ENCODE results near the gene TMCC2.

TMCC2 gene

DNA sequence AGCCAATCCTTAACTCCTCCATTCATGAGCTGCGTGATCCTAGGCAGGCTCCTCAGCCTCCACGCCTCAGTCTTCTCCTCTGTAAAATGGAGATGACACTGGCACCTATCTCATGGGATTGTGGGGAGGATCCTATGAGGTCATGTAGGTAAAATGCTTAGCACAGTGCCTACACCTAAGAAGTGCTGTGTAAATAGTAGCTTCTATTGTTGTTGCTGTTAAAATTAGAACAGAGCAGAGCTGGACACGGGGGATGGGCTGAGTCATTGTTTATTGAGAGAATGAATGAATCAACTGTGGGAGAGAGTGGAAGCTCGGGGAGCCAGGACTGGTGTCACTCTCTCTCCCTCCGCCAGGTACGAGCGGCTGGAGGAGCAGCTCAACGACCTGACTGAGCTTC lies 43.0 kb downstream of the TMCC2 start (continued):
- TF ChIP-seq, protein P1, sequence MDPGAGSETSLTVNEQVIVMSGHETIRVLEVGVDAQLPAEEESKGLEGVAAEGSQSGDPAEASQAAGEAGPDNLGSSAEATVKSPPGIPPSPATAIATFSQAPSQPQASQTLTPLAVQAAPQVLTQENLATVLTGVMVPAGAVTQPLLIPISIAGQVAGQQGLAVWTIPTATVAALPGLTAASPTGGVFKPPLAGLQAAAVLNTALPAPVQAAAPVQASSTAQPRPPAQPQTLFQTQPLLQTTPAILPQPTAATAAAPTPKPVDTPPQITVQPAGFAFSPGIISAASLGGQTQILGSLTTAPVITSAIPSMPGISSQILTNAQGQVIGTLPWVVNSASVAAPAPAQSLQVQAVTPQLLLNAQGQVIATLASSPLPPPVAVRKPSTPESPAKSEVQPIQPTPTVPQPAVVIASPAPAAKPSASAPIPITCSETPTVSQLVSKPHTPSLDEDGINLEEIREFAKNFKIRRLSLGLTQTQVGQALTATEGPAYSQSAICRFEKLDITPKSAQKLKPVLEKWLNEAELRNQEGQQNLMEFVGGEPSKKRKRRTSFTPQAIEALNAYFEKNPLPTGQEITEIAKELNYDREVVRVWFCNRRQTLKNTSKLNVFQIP (CRISPR knock-in tag; IDR thresholded peaks at IDR 0.05; ENCODE audit: borderline replicate concordance, low read depth) = no peak
- TF ChIP-seq, protein P2, sequence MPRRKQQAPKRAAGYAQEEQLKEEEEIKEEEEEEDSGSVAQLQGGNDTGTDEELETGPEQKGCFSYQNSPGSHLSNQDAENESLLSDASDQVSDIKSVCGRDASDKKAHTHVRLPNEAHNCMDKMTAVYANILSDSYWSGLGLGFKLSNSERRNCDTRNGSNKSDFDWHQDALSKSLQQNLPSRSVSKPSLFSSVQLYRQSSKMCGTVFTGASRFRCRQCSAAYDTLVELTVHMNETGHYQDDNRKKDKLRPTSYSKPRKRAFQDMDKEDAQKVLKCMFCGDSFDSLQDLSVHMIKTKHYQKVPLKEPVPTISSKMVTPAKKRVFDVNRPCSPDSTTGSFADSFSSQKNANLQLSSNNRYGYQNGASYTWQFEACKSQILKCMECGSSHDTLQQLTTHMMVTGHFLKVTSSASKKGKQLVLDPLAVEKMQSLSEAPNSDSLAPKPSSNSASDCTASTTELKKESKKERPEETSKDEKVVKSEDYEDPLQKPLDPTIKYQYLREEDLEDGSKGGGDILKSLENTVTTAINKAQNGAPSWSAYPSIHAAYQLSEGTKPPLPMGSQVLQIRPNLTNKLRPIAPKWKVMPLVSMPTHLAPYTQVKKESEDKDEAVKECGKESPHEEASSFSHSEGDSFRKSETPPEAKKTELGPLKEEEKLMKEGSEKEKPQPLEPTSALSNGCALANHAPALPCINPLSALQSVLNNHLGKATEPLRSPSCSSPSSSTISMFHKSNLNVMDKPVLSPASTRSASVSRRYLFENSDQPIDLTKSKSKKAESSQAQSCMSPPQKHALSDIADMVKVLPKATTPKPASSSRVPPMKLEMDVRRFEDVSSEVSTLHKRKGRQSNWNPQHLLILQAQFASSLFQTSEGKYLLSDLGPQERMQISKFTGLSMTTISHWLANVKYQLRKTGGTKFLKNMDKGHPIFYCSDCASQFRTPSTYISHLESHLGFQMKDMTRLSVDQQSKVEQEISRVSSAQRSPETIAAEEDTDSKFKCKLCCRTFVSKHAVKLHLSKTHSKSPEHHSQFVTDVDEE (CRISPR knock-in tag; IDR thresholded peaks at IDR 0.05) = no peak
- TF ChIP-seq ZNF70 (CRISPR knock-in tag; IDR thresholded peaks at IDR 0.05) (no peak), RARB (CRISPR knock-in tag; IDR thresholded peaks at IDR 0.05) (no peak), ZNF565 (CRISPR knock-in tag; conservative IDR thresholded peaks at IDR 0.05; ENCODE audit: low read depth) (no peak), ESRRG (CRISPR knock-in tag; IDR thresholded peaks at IDR 0.05) (no peak), ZFP3 (CRISPR knock-in tag; IDR thresholded peaks at IDR 0.05) (no peak), ISL1 (CRISPR knock-in tag; IDR thresholded peaks at IDR 0.05) (no peak), OSR1 (CRISPR knock-in tag; IDR thresholded peaks at IDR 0.05) (no peak), TOX (CRISPR knock-in tag; IDR thresholded peaks at IDR 0.05; ENCODE audit: borderline replicate concordance) (no peak), TCF4 (CRISPR knock-in tag; IDR thresholded peaks at IDR 0.05; ENCODE audit: borderline replicate concordance) (no peak), ARNTL (CRISPR knock-in tag; IDR thresholded peaks at IDR 0.05; ENCODE audit: borderline replicate concordance, low read depth) (no peak)

DNA sequence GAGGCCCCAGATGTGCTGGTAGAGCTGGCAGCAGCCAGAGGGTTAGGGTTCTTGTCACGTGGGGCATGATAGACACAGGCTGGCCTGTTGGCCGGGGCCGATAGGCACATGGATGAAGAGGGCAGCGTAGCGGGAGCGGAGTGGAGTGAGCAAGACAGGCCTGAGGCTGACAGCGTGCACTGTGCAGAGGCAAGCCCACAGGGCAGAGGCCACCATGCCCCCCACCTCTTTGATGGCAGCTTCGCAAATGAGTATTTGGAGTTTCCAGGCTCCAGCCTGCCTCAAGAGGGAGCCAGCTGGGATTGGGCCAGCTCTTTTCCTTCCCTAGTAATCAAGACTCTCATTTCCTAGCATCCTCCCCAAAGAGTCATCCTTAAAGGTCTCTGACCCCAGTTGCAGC lies 43.5 kb downstream of the TMCC2 start:
- TF ChIP-seq RARB (CRISPR knock-in tag; IDR thresholded peaks at IDR 0.05) (no peak), CREB5 (CRISPR knock-in tag; IDR thresholded peaks at IDR 0.05; ENCODE audit: low read depth) (no peak), ZFP3 (CRISPR knock-in tag; IDR thresholded peaks at IDR 0.05) (no peak), ESRRG (CRISPR knock-in tag; IDR thresholded peaks at IDR 0.05) (no peak), BACH2 (CRISPR knock-in tag; IDR thresholded peaks at IDR 0.05; ENCODE audit: borderline replicate concordance) (no peak)
- TF ChIP-seq, protein P3, sequence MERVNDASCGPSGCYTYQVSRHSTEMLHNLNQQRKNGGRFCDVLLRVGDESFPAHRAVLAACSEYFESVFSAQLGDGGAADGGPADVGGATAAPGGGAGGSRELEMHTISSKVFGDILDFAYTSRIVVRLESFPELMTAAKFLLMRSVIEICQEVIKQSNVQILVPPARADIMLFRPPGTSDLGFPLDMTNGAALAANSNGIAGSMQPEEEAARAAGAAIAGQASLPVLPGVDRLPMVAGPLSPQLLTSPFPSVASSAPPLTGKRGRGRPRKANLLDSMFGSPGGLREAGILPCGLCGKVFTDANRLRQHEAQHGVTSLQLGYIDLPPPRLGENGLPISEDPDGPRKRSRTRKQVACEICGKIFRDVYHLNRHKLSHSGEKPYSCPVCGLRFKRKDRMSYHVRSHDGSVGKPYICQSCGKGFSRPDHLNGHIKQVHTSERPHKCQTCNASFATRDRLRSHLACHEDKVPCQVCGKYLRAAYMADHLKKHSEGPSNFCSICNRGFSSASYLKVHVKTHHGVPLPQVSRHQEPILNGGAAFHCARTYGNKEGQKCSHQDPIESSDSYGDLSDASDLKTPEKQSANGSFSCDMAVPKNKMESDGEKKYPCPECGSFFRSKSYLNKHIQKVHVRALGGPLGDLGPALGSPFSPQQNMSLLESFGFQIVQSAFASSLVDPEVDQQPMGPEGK (CRISPR knock-in tag; IDR thresholded peaks at IDR 0.05; ENCODE audit: borderline replicate concordance) = no peak
- TF ChIP-seq, protein P4, sequence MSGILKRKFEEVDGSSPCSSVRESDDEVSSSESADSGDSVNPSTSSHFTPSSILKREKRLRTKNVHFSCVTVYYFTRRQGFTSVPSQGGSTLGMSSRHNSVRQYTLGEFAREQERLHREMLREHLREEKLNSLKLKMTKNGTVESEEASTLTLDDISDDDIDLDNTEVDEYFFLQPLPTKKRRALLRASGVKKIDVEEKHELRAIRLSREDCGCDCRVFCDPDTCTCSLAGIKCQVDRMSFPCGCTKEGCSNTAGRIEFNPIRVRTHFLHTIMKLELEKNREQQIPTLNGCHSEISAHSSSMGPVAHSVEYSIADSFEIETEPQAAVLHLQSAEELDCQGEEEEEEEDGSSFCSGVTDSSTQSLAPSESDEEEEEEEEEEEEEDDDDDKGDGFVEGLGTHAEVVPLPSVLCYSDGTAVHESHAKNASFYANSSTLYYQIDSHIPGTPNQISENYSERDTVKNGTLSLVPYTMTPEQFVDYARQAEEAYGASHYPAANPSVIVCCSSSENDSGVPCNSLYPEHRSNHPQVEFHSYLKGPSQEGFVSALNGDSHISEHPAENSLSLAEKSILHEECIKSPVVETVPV (CRISPR knock-in tag; IDR thresholded peaks at IDR 0.05) = no peak
- ATAC-seq = peak; percentile 7; the same call in 1 of the 3 replicates

DNA sequence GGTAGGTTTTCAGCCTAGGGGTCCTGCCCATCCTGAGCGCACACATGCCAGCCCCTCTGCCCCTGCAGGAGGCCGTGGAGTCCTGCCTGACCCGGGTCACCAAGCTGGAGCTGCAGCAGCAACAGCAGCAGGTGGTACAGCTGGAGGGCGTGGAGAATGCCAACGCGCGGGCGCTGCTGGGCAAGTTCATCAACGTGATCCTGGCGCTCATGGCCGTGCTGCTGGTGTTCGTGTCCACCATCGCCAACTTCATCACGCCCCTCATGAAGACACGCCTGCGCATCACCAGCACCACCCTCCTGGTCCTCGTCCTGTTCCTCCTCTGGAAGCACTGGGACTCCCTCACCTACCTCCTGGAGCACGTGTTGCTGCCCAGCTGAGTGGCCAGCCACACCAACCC lies 44.0 kb downstream of the TMCC2 start:
- ATAC-seq = no peak
- TF ChIP-seq ISL1 (CRISPR knock-in tag; IDR thresholded peaks at IDR 0.05) (no peak), ZNF70 (CRISPR knock-in tag; IDR thresholded peaks at IDR 0.05) (no peak), TOX (CRISPR knock-in tag; IDR thresholded peaks at IDR 0.05; ENCODE audit: borderline replicate concordance) (no peak), RARB (CRISPR knock-in tag; IDR thresholded peaks at IDR 0.05) (no peak), SNAI2 (CRISPR knock-in tag; IDR thresholded peaks at IDR 0.05) (no peak), ARNTL (CRISPR knock-in tag; IDR thresholded peaks at IDR 0.05; ENCODE audit: borderline replicate concordance, low read depth) (no peak), GLIS3 (CRISPR knock-in tag; IDR thresholded peaks at IDR 0.05) (no peak), CSDC2 (CRISPR knock-in tag; IDR thresholded peaks at IDR 0.05) (no peak), ZFP3 (CRISPR knock-in tag; IDR thresholded peaks at IDR 0.05) (no peak), ZNF565 (CRISPR knock-in tag; conservative IDR thresholded peaks at IDR 0.05; ENCODE audit: low read depth) (no peak), OSR1 (CRISPR knock-in tag; IDR thresholded peaks at IDR 0.05) (no peak), BACH2 (CRISPR knock-in tag; IDR thresholded peaks at IDR 0.05; ENCODE audit: borderline replicate concordance) (no peak), TCF4 (CRISPR knock-in tag; IDR thresholded peaks at IDR 0.05; ENCODE audit: borderline replicate concordance) (no peak), ZNF8 (CRISPR knock-in tag; IDR thresholded peaks at IDR 0.05) (no peak), PPARA (CRISPR knock-in tag; IDR thresholded peaks at IDR 0.05; ENCODE audit: borderline replicate concordance) (no peak), ZFP30 (CRISPR knock-in tag; IDR thresholded peaks at IDR 0.05) (no peak)
- TF ChIP-seq, protein P4 (CRISPR knock-in tag; IDR thresholded peaks at IDR 0.05) = no peak
- TF ChIP-seq, protein P3 (CRISPR knock-in tag; IDR thresholded peaks at IDR 0.05; ENCODE audit: borderline replicate concordance) = no peak
- TF ChIP-seq, protein P1 (CRISPR knock-in tag; IDR thresholded peaks at IDR 0.05; ENCODE audit: borderline replicate concordance, low read depth) = no peak
